ENCODE measurements around the gene UBE2QL1. TPM values are rescaled to one million over a fixed set of nuclear protein-coding genes. Genes with fewer than 3 reads are reported as not detected.

Gene UBE2QL1
- total and polyA plus RNA-seq, 2 donors (not counting 1 experiment from before 2014, with no cell fraction given), result 0.33 to 1.7 TPM

- POLR2A ChIA-PET, result interaction anchor here (0.7 kb wide), 1 partner anchor 106 kb away, joined by 4 read pairs; no protein-coding TSS in a partner anchor
Observed at GRCh38 chr5:6482735-6483134, 34.1 kb downstream of the UBE2QL1 start.

More at GRCh38 chr5:6482735-6483134, 34.1 kb downstream of the UBE2QL1 start:
- H4K20me1 ChIP-seq (ENCODE audit: control insufficient read depth, insufficient read depth, low read length, poor library complexity, severe bottlenecking), result no peaks in the 10 kb centered on the region
- 92% methylated on average over 11 of the region's 11 CpGs for WGBS (ENCODE audit: insufficient coverage)
- H3K4me1 ChIP-seq (ENCODE audit: control insufficient read depth in 2 of 2, insufficient read depth in 2 of 2, low read length in 2 of 2), result peaks cover 9 to 46% of the 10 kb centered on the region in 2 donors
- H2AFZ ChIP-seq (ENCODE audit: insufficient read depth, low read depth, low read length, poor library complexity, severe bottlenecking), result no peak overlapping the region
- no peaks in the 10 kb centered on the region for H3K9me3 ChIP-seq (ENCODE audit: control extremely low read depth in 1 of 3, control insufficient read depth in 2 of 3, insufficient read depth in 1 of 3, low read length in 2 of 3)
- Mint-ChIP-seq H3K9me3 (ENCODE audit: insufficient read depth) (no peaks in the 10 kb centered on the region), H3K27me3 (no peaks in the 10 kb centered on the region), H3K4me3 (no peak overlapping the region), H3K27ac (no peak overlapping the region), H3K4me1 (peaks cover 55% of the 10 kb centered on the region)
- H3K27me3 ChIP-seq (replicated peaks in 1 of 4; ENCODE audit: control extremely low read depth in 1 of 4, control insufficient read depth in 3 of 4, insufficient read depth in 4 of 4, low read length in 3 of 4), result no peaks in the 10 kb centered on the region
- CTCF ChIA-PET, result no interaction called here
- H3K79me2 ChIP-seq (ENCODE audit: control insufficient read depth, insufficient read depth, low read length), result no peaks in the 10 kb centered on the region
- intact Hi-C loops (cut with micrococcal nuclease), result loop anchor here (5.0 kb wide), 1 partner anchor 105 kb away; the partner anchor contains the start of gene MED10
- no peak for ATAC-seq (ENCODE audit: low read depth)
- no peak overlapping the region for H3K4me2 ChIP-seq (replicated peaks; ENCODE audit: low read depth, low read length, poor library complexity, severe bottlenecking)
- no peak for DNase-seq
- no peak overlapping the region for H3K4me3 ChIP-seq (ENCODE audit: control extremely low read depth in 1 of 5, extremely low read depth in 1 of 5, insufficient read depth in 1 of 5, low read depth in 2 of 5, low read length in 4 of 5)
- no peak for TF ChIP-seq EZH2 (IDR thresholded peaks at IDR 0.05; ENCODE audit: borderline replicate concordance, insufficient read depth, low read depth, low read length, poor library complexity, severe bottlenecking)
- TF ChIP-seq CTCF (IDR thresholded peaks at IDR 0.05), result no peak
- H3K27ac ChIP-seq (ENCODE audit: low read length in 2 of 2), result no peak overlapping the region
- H3K9ac ChIP-seq (ENCODE audit: low read length), result no peak overlapping the region
- H3K36me3 ChIP-seq (replicated peaks in 1 of 2; ENCODE audit: control extremely low read depth in 1 of 2, control insufficient read depth in 1 of 2, extremely low read depth in 1 of 2, insufficient read depth in 2 of 2, low read length in 1 of 2), result no peaks in the 10 kb centered on the region
